Muscle layer of colon (tissue), 2 donors: ENCODE results near the gene GUCD1.

ENCODE experiments used
- H3K27ac ChIP-seq: one replicate; pipeline ENCODE4 v1.7.0; 2013; ENCODE audit warnings: low read depth, mild to moderate bottlenecking, low read length, moderate library complexity
- H3K27me3 ChIP-seq, 2 donors: one replicate each; pipeline ENCODE4 v1.7.0; 2013; ENCODE audit warnings: low read length in 2 of 2, mild to moderate bottlenecking in 2 of 2; ENCODE audit not compliant: insufficient read depth in 2 of 2, control insufficient read depth in 1 of 2
- H3K36me3 ChIP-seq: one replicate; pipeline ENCODE4 v1.7.0; 2013; ENCODE audit warnings: mild to moderate bottlenecking, low read length; ENCODE audit not compliant: insufficient read depth
- H3K4me1 ChIP-seq: one replicate; pipeline ENCODE4 v1.7.0; 2013; ENCODE audit warnings: mild to moderate bottlenecking, low read length; ENCODE audit not compliant: insufficient read depth
- H3K4me3 ChIP-seq, 2 donors: one replicate each; pipeline ENCODE4 v1.7.0; 2013; ENCODE audit warnings: low read length in 2 of 2, low read depth in 1 of 2, mild to moderate bottlenecking in 1 of 2, moderate library complexity in 1 of 2
- H3K9ac ChIP-seq: one replicate; pipeline ENCODE4 v1.7.0; 2013; ENCODE audit warnings: low read length
- H3K9me3 ChIP-seq: one replicate; pipeline ENCODE4 v1.7.0; 2013; ENCODE audit warnings: mild to moderate bottlenecking, low read length
- donor health status: abdominal sarcoma.
- donor health status: Adenocarcinoma of cecum.

The GUCD1 gene

DNA sequence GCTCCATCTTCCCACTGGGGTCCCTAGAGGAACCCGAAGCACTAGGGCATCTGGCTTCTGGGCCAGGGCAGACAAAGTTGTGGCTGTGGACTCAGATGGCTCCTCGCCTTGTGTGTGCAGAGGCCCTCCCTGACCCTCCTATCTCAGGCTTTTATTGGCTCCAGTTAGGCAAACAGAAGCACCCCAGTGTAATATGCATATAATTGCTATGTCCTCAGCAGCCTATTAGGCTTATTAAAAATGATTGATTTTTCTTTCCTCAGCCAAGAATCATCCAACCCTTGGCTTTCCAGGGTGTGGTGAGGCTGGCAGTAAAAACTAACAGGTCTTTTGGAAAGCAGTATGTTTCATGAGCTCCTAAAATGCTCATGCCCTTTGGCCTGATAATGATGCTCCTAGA is 37.5 kb downstream of the GUCD1 start:
- Histone ChIP-seq H3K27ac (no peak overlapping the region), H3K27me3 (no peaks in the 10 kb centered on the region), H3K36me3 (no peaks in the 10 kb centered on the region), H3K9ac (no peak overlapping the region), H3K4me1 (peaks cover 6% of the 10 kb centered on the region), H3K4me3 (no peak overlapping the region), H3K9me3 (no peaks in the 10 kb centered on the region)

DNA sequence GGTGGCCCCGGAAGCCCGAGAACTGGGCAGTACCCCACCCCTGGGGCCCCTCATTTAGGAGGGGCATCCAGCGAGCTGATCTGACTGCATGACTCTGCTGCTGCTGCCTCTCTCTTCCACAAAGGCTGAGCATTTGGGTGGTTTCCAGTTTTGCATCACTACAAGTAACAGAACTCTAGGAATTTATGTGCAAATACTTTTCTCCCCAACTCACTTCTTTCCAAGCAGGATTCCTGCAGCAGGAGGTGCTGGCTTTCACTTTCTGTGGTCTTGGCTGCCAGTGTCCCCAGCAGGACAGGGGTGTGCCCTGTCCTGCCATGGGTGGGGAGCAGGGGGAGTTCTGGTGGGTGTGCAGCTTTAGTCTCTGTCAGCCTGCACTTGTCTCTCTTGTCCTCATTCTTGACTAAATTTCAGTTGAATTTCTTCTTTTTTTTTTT is 38.6 kb downstream of the GUCD1 start:
- Histone ChIP-seq H3K27ac (no peak overlapping the region), H3K9ac (no peak overlapping the region), H3K4me1 (peaks cover 6% of the 10 kb centered on the region)

DNA sequence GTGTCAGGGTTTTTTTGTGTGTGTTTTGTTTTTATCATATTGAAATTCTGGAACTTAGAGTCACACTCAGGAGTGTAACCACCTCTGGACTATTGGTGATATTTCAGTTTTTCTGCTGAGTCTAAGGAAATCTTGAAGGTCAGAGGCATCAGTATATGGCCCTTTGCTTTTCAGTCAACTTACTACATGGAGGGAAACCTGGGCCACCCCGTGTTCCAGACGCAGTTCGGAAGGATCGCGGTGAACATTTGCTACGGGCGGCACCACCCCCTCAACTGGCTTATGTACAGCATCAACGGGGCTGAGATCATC is 40.0 kb downstream of the GUCD1 start:
- Histone ChIP-seq H3K9ac (no peak overlapping the region), H3K27ac (no peak overlapping the region), H3K4me1 (peaks cover 6% of the 10 kb centered on the region), H3K4me3 (no peak overlapping the region), H3K27me3 (no peaks in the 10 kb centered on the region), H3K36me3 (no peaks in the 10 kb centered on the region), H3K9me3 (no peaks in the 10 kb centered on the region)

More for the DNA sequence above, 38.6 kb downstream of the GUCD1 start:
- Histone ChIP-seq H3K36me3 (no peaks in the 10 kb centered on the region), H3K4me3 (no peak overlapping the region), H3K27me3 (no peaks in the 10 kb centered on the region), H3K9me3 (no peaks in the 10 kb centered on the region)

DNA sequence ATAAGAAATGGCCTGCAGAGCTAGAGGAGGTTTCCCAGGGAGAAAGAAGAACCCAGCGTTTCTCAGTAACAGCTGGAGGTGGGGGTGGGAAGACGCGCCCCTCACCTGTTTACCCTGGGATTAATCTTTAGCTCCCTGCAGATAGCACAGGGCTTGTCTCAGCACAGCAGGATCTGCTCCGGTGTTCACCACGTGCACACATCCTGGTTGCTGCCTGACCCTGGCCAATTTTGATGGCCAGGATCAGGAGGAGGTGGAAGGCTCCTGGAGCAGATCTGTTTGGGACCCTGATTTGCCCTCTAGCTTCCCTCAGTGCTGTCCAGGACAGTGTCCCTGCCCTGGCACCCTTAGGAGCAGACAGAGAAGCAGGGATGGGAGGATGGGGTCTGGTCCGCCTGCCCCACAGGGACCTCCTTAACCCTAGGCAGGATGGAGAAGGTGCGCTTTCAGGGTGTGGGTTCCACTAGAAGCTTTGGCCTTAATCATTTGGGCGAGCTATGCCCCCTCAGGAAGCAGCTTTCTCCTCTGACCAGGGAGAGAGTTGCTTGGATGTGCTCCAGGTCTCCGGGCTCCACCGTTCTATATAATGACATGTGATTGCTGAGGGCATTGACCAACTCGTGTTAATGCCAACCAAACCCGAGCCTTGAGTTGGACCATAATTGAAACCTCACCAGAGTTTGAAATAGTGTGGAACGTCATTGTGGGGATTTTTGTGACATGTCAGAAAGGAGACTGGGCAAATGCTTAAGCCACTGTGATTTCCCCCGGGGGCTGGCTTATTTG is 40.5 kb downstream of the GUCD1 start:
- Histone ChIP-seq H3K36me3 (no peaks in the 10 kb centered on the region), H3K9me3 (no peaks in the 10 kb centered on the region), H3K27me3 (no peaks in the 10 kb centered on the region), H3K4me3 (no peak overlapping the region), H3K27ac (no peak overlapping the region), H3K4me1 (peaks cover 6% of the 10 kb centered on the region), H3K9ac (no peak overlapping the region)

GRCh38 chr22:24513378-24514240 is 41.3 kb downstream of the GUCD1 start:
- Histone ChIP-seq H3K9me3 (no peaks in the 10 kb centered on the region), H3K27ac (no peak overlapping the region), H3K27me3 (no peaks in the 10 kb centered on the region), H3K36me3 (no peaks in the 10 kb centered on the region), H3K9ac (no peak overlapping the region), H3K4me1 (peaks cover 6% of the 10 kb centered on the region), H3K4me3 (no peak overlapping the region)

GRCh38 chr22:24512043-24512442 is 42.9 kb downstream of the GUCD1 start:
- no peaks in the 10 kb centered on the region for H3K27me3 ChIP-seq
- H3K36me3 ChIP-seq: no peaks in the 10 kb centered on the region
- H3K4me1 ChIP-seq: peaks cover 6% of the 10 kb centered on the region
- no peak overlapping the region for H3K9ac ChIP-seq
- H3K9me3 ChIP-seq: no peaks in the 10 kb centered on the region
- no peak overlapping the region for H3K4me3 ChIP-seq
- H3K27ac ChIP-seq: no peak overlapping the region

GRCh38 chr22:24510637-24511625 is 44.0 kb downstream of the GUCD1 start:
- H3K36me3 ChIP-seq: no peaks in the 10 kb centered on the region
- H3K27me3 ChIP-seq: no peaks in the 10 kb centered on the region
- no peak overlapping the region for H3K9ac ChIP-seq
- H3K27ac ChIP-seq: no peak overlapping the region
- H3K9me3 ChIP-seq: no peaks in the 10 kb centered on the region
- no peak overlapping the region for H3K4me3 ChIP-seq
- peaks cover under 1% of the 10 kb centered on the region for H3K4me1 ChIP-seq

DNA sequence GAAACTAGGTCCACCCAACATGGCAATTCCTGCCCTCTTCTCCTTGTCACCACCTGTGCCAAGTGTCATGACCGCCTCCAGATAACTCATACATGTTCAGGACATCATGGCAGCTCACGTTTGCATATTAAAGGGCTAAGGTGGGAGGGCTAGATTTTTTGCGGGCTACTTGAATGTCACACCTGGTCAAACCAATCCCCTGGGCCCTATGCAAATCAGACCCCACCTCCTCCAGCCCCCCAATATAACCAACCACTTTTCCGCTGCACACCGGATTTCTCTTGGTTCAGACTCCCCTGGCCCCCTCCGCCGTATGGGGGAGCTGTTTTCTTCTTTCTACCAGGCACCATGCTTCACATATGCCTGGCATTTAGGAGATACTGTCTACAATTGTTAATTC is 47.2 kb downstream of the GUCD1 start:
- no peak overlapping the region for H3K27ac ChIP-seq
- no peak overlapping the region for H3K9ac ChIP-seq
- H3K9me3 ChIP-seq: no peaks in the 10 kb centered on the region
- no peaks in the 10 kb centered on the region for H3K4me1 ChIP-seq
- H3K27me3 ChIP-seq: no peaks in the 10 kb centered on the region
- H3K4me3 ChIP-seq: no peak overlapping the region
- no peaks in the 10 kb centered on the region for H3K36me3 ChIP-seq

- no peak overlapping the region for H3K9ac ChIP-seq
- no peaks in the 10 kb centered on the region for H3K9me3 ChIP-seq
- H3K4me1 ChIP-seq: no peaks in the 10 kb centered on the region
- no peaks in the 10 kb centered on the region for H3K36me3 ChIP-seq
- no peaks in the 10 kb centered on the region for H3K27me3 ChIP-seq
- H3K4me3 ChIP-seq: no peak overlapping the region
- H3K27ac ChIP-seq: no peak overlapping the region
Observed at GRCh38 chr22:24506802-24507438, 48.0 kb downstream of the GUCD1 start.

GRCh38 chr22:24504956-24505736 is 49.8 kb downstream of the GUCD1 start:
- no peaks in the 10 kb centered on the region for H3K36me3 ChIP-seq
- H3K27me3 ChIP-seq: no peaks in the 10 kb centered on the region
- no peak overlapping the region for H3K27ac ChIP-seq
- H3K4me3 ChIP-seq: no peak overlapping the region
- H3K9ac ChIP-seq: no peak overlapping the region
- no peaks in the 10 kb centered on the region for H3K4me1 ChIP-seq
- no peaks in the 10 kb centered on the region for H3K9me3 ChIP-seq
